ENCODE data around the gene P3R3URF.

Gene P3R3URF

GRCh38 chr1:46131712-46132528 is 44.4 kb downstream of the P3R3URF start:
- DNase-seq = peak; percentile 33

GRCh38 chr1:46131093-46131492 is 45.2 kb downstream of the P3R3URF start:
- DNase-seq = no peak

GRCh38 chr1:46130606-46131005 is 45.7 kb downstream of the P3R3URF start:
- DNase-seq = no peak

- no peak for DNase-seq
Observed at GRCh38 chr1:46130121-46130520, 46.2 kb downstream of the P3R3URF start.

- no peak for DNase-seq
Observed at GRCh38 chr1:46128344-46128743, 47.9 kb downstream of the P3R3URF start.
